Endothelial cell of umbilical vein (primary cell): Measurements from ENCODE around the gene SMC1A.

Experiments used
- GATA2 ChIP-seq: IDR thresholded peaks from 2 replicates; pipeline ENCODE4 v1.7.0; 2011; ENCODE audit warnings: low read depth, mild to moderate bottlenecking, moderate library complexity, mixed read lengths, low read length; ENCODE audit not compliant: insufficient read length, insufficient read depth
- MYC ChIP-seq: IDR thresholded peaks from one replicate; pipeline ENCODE4 v1.6.1; 2011; ENCODE audit warnings: mild to moderate bottlenecking, low read depth, low read length
- POLR2A ChIP-seq: IDR thresholded peaks from 2 replicates; pipeline ENCODE4 v1.6.1; 2012; ENCODE audit warnings: low read depth, mild to moderate bottlenecking, control low read depth, low read length
- TF ChIP-seq, protein P1 (sequence below), 2 donors: IDR thresholded peaks; 1 replicate in 1 of 2; 2 replicates in 1 of 2; pipeline ENCODE4 v1.5.1; 2011; ENCODE audit warnings: low read length in 2 of 2, mild to moderate bottlenecking in 2 of 2, moderate library complexity in 2 of 2, control low read depth in 1 of 2, inconsistent platforms in 1 of 2, low read depth in 1 of 2; ENCODE audit not compliant: insufficient read depth in 1 of 2; ENCODE audit errors: extremely low read depth in 1 of 2

- TF ChIP-seq MYC (no peak), POLR2A (no peak), GATA2 (no peak)
- TF ChIP-seq, protein P1, sequence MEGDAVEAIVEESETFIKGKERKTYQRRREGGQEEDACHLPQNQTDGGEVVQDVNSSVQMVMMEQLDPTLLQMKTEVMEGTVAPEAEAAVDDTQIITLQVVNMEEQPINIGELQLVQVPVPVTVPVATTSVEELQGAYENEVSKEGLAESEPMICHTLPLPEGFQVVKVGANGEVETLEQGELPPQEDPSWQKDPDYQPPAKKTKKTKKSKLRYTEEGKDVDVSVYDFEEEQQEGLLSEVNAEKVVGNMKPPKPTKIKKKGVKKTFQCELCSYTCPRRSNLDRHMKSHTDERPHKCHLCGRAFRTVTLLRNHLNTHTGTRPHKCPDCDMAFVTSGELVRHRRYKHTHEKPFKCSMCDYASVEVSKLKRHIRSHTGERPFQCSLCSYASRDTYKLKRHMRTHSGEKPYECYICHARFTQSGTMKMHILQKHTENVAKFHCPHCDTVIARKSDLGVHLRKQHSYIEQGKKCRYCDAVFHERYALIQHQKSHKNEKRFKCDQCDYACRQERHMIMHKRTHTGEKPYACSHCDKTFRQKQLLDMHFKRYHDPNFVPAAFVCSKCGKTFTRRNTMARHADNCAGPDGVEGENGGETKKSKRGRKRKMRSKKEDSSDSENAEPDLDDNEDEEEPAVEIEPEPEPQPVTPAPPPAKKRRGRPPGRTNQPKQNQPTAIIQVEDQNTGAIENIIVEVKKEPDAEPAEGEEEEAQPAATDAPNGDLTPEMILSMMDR (IDR thresholded peaks at IDR 0.05; ENCODE audit: extremely low read depth in 1 of 2, insufficient read depth in 1 of 2, low read depth in 1 of 2, low read length in 2 of 2): no peak
These were observed 45.0 kb downstream of the SMC1A start for GRCh38 chrX:53377464-53377863.
